NAMALWA (cell line): ENCODE measurements around the gene RBPJL.

ENCODE experiments used
- DNase-seq: peaks from one replicate; pipeline ENCODE4 v3.0.0-alpha.2; 2015; ENCODE audit warnings: low spot score

RBPJL gene

GRCh38 chr20:45293041-45294002, 13.3 kb upstream of the RBPJL start:
- DNase-seq = peak; percentile 37

GRCh38 chr20:45294003-45294368, 12.7 kb upstream of the RBPJL start:
- DNase-seq = no peak

- DNase-seq = no peak
Observed at GRCh38 chr20:45294659-45295058, 12.0 kb upstream of the RBPJL start.

GRCh38 chr20:45297786-45298497, 8.7 kb upstream of the RBPJL start:
- DNase-seq = no peak

GRCh38 chr20:45299786-45300185, 6.9 kb upstream of the RBPJL start:
- DNase-seq = no peak

GRCh38 chr20:45300961-45301360, 5.7 kb upstream of the RBPJL start:
- DNase-seq = peak; percentile 70

GRCh38 chr20:45301824-45302271, 4.8 kb upstream of the RBPJL start:
- no peak for DNase-seq

GRCh38 chr20:45303586-45304463, 2.8 kb upstream of the RBPJL start:
- no peak for DNase-seq

- no peak for DNase-seq
Observed at GRCh38 chr20:45304464-45304999, 2.1 kb upstream of the RBPJL start.

- DNase-seq = no peak
Observed at GRCh38 chr20:45305262-45305661, 1.4 kb upstream of the RBPJL start.

GRCh38 chr20:45307076-45307640, 518 bp downstream of the RBPJL start:
- DNase-seq = no peak

GRCh38 chr20:45308117-45308778, 1.6 kb downstream of the RBPJL start, which contains the start of gene MATN4:
TSS of gene MATN4 (minus strand) at chr20:45308299. CDS start at chr20:45305582, 2,717 bp downstream.
- no peak for DNase-seq

GRCh38 chr20:45309075-45309474, 2.4 kb downstream of the RBPJL start:
- no peak for DNase-seq

GRCh38 chr20:45311589-45312211, 5.1 kb downstream of the RBPJL start:
- DNase-seq = peak; percentile 50

GRCh38 chr20:45312241-45312640, 5.6 kb downstream of the RBPJL start:
- DNase-seq = no peak

- DNase-seq = no peak
Observed at GRCh38 chr20:45313065-45313695, 6.5 kb downstream of the RBPJL start.

- DNase-seq = no peak
Observed at GRCh38 chr20:45313943-45314342, 7.3 kb downstream of the RBPJL start.

- DNase-seq = no peak
Observed at GRCh38 chr20:45315672-45316071, 9.0 kb downstream of the RBPJL start.

- DNase-seq = no peak
Observed at GRCh38 chr20:45316150-45317080, 9.8 kb downstream of the RBPJL start.
